Measurements from ENCODE around the gene EGFLAM.

The EGFLAM gene

DNA sequence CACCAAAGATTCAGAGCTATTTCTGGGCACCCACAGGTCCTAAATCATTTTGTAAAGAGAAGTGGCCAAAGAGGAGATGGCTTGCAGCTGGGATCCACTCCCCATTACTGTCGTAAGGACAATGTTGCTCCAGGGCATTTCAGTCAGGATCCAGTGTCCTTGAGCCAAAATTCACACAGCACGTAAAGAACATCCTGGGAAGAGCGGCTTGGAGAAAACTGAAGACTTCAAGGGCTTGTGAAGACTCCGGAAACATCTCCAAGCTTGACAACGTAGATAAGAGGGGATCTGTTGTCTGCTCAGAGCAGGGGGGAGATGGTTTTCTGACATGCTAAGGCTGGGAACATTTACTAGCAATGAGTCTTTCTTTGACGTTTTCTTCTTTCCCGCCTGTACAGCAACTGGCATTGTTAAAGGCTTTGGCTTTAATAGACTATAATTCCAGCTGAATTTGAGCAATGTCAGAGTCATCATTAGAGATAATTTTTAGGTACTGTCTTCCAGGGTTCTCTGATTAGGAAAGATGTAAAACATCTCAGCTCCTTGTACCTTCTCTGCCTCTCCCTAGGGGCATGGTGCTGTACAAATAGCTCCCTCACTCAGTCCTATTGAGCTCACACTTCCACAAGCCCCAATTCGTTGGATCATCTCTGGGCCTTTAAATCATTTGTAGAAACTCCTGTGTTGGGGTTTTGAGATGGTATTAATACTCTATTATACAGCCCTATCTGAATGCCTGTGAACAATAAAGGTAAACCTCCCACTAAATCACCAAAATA lies 39.7 kb downstream of the EGFLAM start:
- H3K4me3 ChIP-seq (ENCODE audit: low read length) = no peak overlapping the region
- no peaks in the 10 kb centered on the region for H3K4me1 ChIP-seq (ENCODE audit: control insufficient read depth, insufficient read depth, low read length)
- H3K36me3 ChIP-seq (ENCODE audit: insufficient read depth, low read length) = no peaks in the 10 kb centered on the region
- peaks cover 16% of the 10 kb centered on the region for H3K27me3 ChIP-seq (ENCODE audit: control insufficient read depth, insufficient read depth, low read length)
- H3K9me3 ChIP-seq (replicated peaks; ENCODE audit: low read length) = no peaks in the 10 kb centered on the region
- no peak overlapping the region for H3K9ac ChIP-seq (ENCODE audit: low read depth, low read length)
- H3K4me2 ChIP-seq (ENCODE audit: low read length) = no peak overlapping the region

DNA sequence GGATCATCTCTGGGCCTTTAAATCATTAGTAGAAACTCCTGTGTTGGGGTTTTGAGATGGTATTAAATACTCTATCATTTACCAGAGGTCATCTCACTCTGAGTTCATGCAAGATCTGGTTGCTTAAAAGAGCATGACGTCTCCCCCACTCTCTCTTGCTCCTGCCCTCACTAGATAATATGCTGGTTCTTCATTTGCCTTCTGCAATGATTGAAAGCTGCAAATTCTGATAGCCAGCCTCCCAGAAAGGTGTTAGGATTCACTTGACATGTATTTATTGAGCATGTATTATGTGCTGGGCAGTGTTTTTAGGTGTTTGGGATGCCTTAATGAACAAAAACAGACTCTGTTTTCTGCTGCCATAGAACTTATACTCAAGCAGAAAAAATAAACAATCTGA lies 41.2 kb downstream of the EGFLAM start:
- Histone ChIP-seq H3K9me3 (replicated peaks; ENCODE audit: low read length) (no peaks in the 10 kb centered on the region), H3K4me2 (ENCODE audit: low read length) (no peak overlapping the region), H3K27me3 (ENCODE audit: control insufficient read depth, insufficient read depth, low read length) (peaks cover 14% of the 10 kb centered on the region), H3K4me1 (ENCODE audit: control insufficient read depth, insufficient read depth, low read length) (no peaks in the 10 kb centered on the region), H3K36me3 (ENCODE audit: insufficient read depth, low read length) (no peaks in the 10 kb centered on the region), H3K9ac (ENCODE audit: low read depth, low read length) (no peak overlapping the region), H3K4me3 (ENCODE audit: low read length) (no peak overlapping the region)

DNA sequence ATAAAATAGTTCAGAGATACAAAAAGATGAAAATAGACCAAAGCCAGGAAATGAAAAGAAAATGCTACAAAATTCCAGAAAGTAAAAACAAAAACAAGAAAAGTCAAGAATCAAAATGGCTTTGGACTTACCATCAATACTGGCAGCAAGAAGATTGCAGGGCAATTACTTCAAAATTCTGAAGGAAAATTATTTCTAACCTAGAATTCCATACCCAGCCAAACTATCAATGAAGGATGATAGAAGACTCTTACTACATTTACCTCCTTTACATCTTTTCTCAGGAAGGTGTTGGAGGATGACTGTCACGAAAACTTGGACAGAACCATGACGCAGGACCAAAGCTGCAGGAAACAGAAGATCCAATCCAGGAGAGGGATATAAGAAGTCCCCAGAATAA lies 46.8 kb downstream of the EGFLAM start:
- no peaks in the 10 kb centered on the region for H3K36me3 ChIP-seq (ENCODE audit: insufficient read depth, low read length)
- no peaks in the 10 kb centered on the region for H3K4me1 ChIP-seq (ENCODE audit: control insufficient read depth, insufficient read depth, low read length)
- no peak overlapping the region for H3K9ac ChIP-seq (ENCODE audit: low read depth, low read length)
- peaks cover 7% of the 10 kb centered on the region for H3K27me3 ChIP-seq (ENCODE audit: control insufficient read depth, insufficient read depth, low read length)
- H3K4me3 ChIP-seq (ENCODE audit: low read length) = no peak overlapping the region
- H3K4me2 ChIP-seq (ENCODE audit: low read length) = no peak overlapping the region
- H3K9me3 ChIP-seq (replicated peaks; ENCODE audit: low read length) = no peaks in the 10 kb centered on the region

DNA sequence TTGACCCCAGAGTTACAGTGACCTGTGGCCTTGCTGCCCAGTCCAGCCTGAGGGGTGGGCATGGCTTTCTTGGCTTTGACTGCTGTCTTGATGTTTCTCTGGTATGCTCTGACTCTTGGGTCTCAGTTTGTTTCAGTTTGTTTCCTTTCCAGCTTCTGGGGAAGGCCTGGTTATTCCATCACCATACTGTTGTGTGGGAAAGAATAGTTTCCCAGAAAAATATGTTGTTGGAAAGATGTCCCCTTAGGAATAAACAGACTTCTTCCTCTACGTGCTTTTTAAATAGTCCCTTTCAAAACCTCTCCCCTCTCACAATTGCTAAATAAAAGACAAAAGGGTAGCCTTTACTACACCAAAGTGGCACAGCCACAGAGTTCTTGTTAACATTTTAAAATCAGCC lies 49.5 kb downstream of the EGFLAM start:
- no peak overlapping the region for H3K9ac ChIP-seq (ENCODE audit: low read depth, low read length)
- no peak overlapping the region for H3K4me2 ChIP-seq (ENCODE audit: low read length)
- H3K36me3 ChIP-seq (ENCODE audit: insufficient read depth, low read length) = no peaks in the 10 kb centered on the region
- H3K4me1 ChIP-seq (ENCODE audit: control insufficient read depth, insufficient read depth, low read length) = no peaks in the 10 kb centered on the region
- no peak overlapping the region for H3K4me3 ChIP-seq (ENCODE audit: low read length)
- no peaks in the 10 kb centered on the region for H3K9me3 ChIP-seq (replicated peaks; ENCODE audit: low read length)
- peaks cover 10% of the 10 kb centered on the region for H3K27me3 ChIP-seq (ENCODE audit: control insufficient read depth, insufficient read depth, low read length)

DNA sequence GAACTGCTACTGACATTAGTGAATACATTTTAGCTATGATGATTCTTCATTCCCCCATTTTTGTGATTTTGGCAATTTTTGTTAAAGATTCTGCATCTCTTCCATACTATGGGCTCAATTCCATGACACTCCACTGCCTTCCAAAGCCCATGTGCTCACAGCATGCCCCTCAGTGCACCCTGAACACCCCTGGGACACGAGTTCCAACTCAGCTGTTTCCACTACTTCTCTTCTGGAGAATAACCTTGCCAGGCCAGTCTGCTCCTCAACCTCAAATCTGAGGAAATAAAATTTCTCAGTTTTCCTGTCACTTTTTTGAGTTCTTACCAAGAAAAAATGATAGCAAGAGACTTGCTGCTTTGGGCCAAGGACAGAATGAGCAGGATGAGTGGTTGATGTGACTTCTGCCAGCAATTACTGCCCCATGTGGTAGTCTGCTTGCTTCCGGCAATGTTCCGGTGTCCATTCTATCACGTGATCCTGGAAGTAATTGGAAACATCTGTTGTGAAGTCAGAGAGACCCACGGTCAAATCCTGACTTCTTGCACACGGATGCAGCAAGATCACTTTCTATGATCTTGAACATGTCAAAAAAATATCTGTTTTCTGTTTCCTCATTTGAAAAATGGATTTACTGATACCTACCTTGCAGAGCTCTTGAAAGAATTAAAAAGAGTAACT lies 58.3 kb downstream of the EGFLAM start:
- Histone ChIP-seq H3K4me1 (ENCODE audit: control insufficient read depth, insufficient read depth, low read length) (no peaks in the 10 kb centered on the region), H3K36me3 (ENCODE audit: insufficient read depth, low read length) (no peaks in the 10 kb centered on the region), H3K4me2 (ENCODE audit: low read length) (no peak overlapping the region), H3K9me3 (replicated peaks; ENCODE audit: low read length) (no peaks in the 10 kb centered on the region), H3K27me3 (ENCODE audit: control insufficient read depth, insufficient read depth, low read length) (no peaks in the 10 kb centered on the region), H3K9ac (ENCODE audit: low read depth, low read length) (no peak overlapping the region), H3K4me3 (ENCODE audit: low read length) (no peak overlapping the region)

DNA sequence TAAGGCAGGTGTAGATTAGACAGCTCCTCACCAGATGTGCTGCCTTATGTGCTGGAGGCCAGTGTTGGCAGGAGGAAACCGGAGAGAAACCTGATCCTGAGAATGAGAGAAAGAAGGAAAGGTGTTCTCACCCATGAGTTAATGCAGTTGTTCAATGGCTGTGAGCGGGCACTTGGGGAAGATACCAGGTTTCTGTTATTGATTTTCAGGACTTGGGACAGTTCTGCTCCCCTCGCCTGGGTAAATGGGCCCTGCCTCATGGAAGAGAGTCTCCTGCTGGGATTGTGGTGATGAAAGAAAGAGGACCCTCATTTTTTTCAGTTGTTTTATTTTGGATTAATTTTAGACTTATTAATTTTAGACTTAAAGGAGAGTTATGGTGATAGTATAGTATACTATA lies 59.5 kb downstream of the EGFLAM start:
- H3K4me3 ChIP-seq (ENCODE audit: low read length) = no peak overlapping the region
- H3K27me3 ChIP-seq (ENCODE audit: control insufficient read depth, insufficient read depth, low read length) = peaks cover 11% of the 10 kb centered on the region
- no peaks in the 10 kb centered on the region for H3K4me1 ChIP-seq (ENCODE audit: control insufficient read depth, insufficient read depth, low read length)
- no peaks in the 10 kb centered on the region for H3K36me3 ChIP-seq (ENCODE audit: insufficient read depth, low read length)
- H3K9me3 ChIP-seq (replicated peaks; ENCODE audit: low read length) = no peaks in the 10 kb centered on the region
- no peak overlapping the region for H3K4me2 ChIP-seq (ENCODE audit: low read length)
- no peak overlapping the region for H3K9ac ChIP-seq (ENCODE audit: low read depth, low read length)

DNA sequence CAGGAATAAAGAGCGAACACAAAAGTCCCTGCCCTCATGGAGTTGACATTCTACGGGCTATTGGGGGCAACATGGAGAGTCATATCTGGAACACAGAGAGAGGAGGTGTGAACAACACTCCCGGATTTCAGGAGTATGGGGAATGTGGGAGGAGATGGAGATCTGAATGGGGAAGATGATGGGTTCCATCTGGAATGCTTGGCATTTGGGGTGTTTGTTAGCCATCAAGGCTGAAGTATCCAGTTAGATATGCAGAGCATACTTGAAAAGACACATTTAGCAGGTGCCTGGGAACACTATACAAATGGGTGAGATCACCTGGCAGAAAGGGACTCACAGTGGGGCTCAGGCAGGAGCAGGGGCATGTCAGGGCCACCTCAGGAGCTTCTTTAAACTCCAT lies 61.1 kb downstream of the EGFLAM start:
- Histone ChIP-seq H3K9ac (ENCODE audit: low read depth, low read length) (no peak overlapping the region), H3K27me3 (ENCODE audit: control insufficient read depth, insufficient read depth, low read length) (peaks cover 12% of the 10 kb centered on the region), H3K4me3 (ENCODE audit: low read length) (no peak overlapping the region), H3K4me1 (ENCODE audit: control insufficient read depth, insufficient read depth, low read length) (peaks cover 4% of the 10 kb centered on the region), H3K36me3 (ENCODE audit: insufficient read depth, low read length) (no peaks in the 10 kb centered on the region), H3K4me2 (ENCODE audit: low read length) (no peak overlapping the region), H3K9me3 (replicated peaks; ENCODE audit: low read length) (no peaks in the 10 kb centered on the region)

DNA sequence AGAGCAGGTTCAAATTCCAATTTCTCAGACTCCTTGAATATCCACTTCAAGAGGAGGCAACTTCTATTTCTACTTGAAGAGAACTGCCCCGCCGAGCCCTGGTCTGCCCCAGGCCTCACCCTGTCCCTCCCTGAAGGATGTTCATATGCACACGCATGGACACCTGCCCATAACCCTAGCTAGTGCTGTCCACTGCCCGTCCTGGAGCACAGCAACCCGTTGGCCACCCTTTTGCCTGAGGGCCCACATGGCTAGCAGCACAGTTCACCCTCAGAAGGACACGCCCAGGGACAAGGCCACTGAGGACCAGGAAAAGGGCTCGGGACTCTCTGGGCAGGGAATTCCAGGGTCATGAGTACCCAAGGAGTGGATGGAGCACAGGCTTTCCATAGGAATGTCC lies 63.6 kb downstream of the EGFLAM start:
- Histone ChIP-seq H3K4me2 (ENCODE audit: low read length) (no peak overlapping the region), H3K9ac (ENCODE audit: low read depth, low read length) (no peak overlapping the region), H3K4me3 (ENCODE audit: low read length) (no peak overlapping the region), H3K27me3 (ENCODE audit: control insufficient read depth, insufficient read depth, low read length) (peaks cover 12% of the 10 kb centered on the region), H3K9me3 (replicated peaks; ENCODE audit: low read length) (no peaks in the 10 kb centered on the region), H3K36me3 (ENCODE audit: insufficient read depth, low read length) (no peaks in the 10 kb centered on the region), H3K4me1 (ENCODE audit: control insufficient read depth, insufficient read depth, low read length) (peaks cover 4% of the 10 kb centered on the region)

DNA sequence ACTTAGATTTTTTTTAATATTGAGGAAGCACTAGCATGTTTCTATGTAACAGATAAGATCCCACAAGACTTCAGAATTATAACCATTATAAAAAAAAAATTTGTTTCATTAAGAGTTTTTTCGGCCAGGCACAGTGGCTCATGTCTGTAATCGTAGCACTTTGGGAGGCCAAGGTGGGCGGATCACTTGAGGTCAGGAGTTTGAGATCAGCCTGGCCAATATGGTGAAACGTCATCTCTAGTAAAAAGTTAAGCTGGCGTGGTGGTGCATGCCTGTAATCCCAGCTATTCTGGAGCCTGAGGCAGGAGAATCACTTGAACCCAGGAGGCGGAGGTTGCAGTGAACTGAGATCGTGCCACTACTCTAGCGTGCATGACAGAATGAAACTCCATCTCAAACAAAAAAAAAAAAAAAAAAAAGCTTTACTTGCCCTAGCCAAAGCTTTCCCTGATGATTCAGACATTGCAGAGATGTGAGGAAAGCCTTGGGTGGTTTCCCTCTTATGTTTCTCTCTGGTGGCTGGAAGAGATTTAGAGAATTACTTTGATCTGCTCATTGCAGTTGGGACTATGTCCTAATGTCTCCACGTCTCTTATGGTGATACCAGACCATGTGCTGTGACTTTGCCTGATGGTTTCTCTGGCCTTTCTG lies 65.4 kb downstream of the EGFLAM start:
- H3K9ac ChIP-seq (ENCODE audit: low read depth, low read length) = no peak overlapping the region
- peaks cover 12% of the 10 kb centered on the region for H3K27me3 ChIP-seq (ENCODE audit: control insufficient read depth, insufficient read depth, low read length)
- H3K9me3 ChIP-seq (replicated peaks; ENCODE audit: low read length) = no peaks in the 10 kb centered on the region
- H3K4me3 ChIP-seq (ENCODE audit: low read length) = no peak overlapping the region
- H3K4me2 ChIP-seq (ENCODE audit: low read length) = peak overlapping the region; percentile 40
- H3K4me1 ChIP-seq (ENCODE audit: control insufficient read depth, insufficient read depth, low read length) = peaks cover 4% of the 10 kb centered on the region
- H3K36me3 ChIP-seq (ENCODE audit: insufficient read depth, low read length) = no peaks in the 10 kb centered on the region

DNA sequence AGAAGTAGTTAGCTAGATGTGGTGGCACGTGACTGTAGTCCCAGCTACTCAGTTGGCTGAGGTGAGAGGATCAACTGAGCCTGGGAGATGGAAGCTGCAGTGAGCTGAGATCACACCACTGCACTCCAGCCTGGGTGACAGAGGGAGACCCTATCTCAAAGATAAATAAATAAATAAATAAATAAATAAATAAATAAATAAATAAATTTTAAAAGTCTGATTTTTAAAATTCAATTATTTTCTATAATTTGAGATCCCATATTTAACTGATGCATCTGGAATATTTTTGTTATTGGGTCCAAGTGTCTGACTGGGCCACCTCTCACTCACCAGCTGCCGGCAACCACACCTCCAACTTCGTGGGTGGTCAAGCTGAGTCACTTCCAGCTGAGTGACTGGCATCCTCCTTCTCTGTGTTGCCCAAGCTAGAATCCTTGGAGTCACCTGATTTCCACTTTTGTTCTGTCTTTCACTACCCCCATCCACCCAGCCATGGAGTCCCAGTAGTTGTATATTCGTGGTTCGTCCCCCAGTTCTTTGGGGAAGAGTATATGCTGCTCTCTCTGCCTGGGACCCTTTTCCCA lies 70.9 kb downstream of the EGFLAM start:
- Histone ChIP-seq H3K36me3 (ENCODE audit: insufficient read depth, low read length) (no peaks in the 10 kb centered on the region), H3K4me2 (ENCODE audit: low read length) (peak overlapping the region; percentile 46), H3K4me1 (ENCODE audit: control insufficient read depth, insufficient read depth, low read length) (peaks cover 15% of the 10 kb centered on the region), H3K27me3 (ENCODE audit: control insufficient read depth, insufficient read depth, low read length) (no peaks in the 10 kb centered on the region), H3K9ac (ENCODE audit: low read depth, low read length) (no peak overlapping the region), H3K4me3 (ENCODE audit: low read length) (no peak overlapping the region), H3K9me3 (replicated peaks; ENCODE audit: low read length) (no peaks in the 10 kb centered on the region)

DNA sequence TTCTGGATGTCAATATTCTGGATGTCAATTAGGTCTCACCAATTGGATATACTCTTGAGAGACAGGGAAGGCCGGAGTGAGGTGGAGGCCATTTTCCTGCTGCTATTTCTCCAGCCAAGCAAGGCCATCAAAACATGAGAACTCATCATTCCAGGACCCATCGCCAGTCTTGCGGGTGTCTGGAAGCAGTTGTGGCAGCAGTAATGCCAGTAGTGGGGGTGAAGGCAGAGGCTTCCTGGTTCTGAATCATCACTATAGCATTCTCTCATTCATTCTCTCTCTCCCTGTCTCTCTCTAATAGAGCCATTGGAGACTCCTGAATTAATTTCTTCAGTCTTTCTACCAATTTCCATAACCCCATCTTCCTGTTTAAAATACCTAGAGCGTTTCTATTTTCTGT lies 71.8 kb downstream of the EGFLAM start:
- Histone ChIP-seq H3K4me1 (ENCODE audit: control insufficient read depth, insufficient read depth, low read length) (peaks cover 14% of the 10 kb centered on the region), H3K36me3 (ENCODE audit: insufficient read depth, low read length) (no peaks in the 10 kb centered on the region), H3K27me3 (ENCODE audit: control insufficient read depth, insufficient read depth, low read length) (peaks cover 1% of the 10 kb centered on the region), H3K4me3 (ENCODE audit: low read length) (no peak overlapping the region), H3K9ac (ENCODE audit: low read depth, low read length) (no peak overlapping the region), H3K4me2 (ENCODE audit: low read length) (no peak overlapping the region), H3K9me3 (replicated peaks; ENCODE audit: low read length) (no peaks in the 10 kb centered on the region)
